HepG2 (cell line): Measurements from ENCODE around the gene CTAG2. TPM values are rescaled to one million over a fixed set of nuclear protein-coding genes. Genes with fewer than 3 reads are reported as not detected.

ENCODE experiments used
- ATAC-seq: fragments of 200-7000 bp; cut with Tn5 transposase; 3 replicates; pipeline ENCODE4 v1.9.1; 2020; ENCODE audit warnings: mild to moderate bottlenecking, moderate library complexity
- BruUV-seq: library from RNA; stranded (reverse); fragments of 400-500 nt; replicated peaks from 2 replicates; lab custom pipeline; 2021; lab: Mats Ljungman, UMichigan
- CTCF ChIA-PET: fragments of 300-600 bp; formaldehyde crosslinking; extraction: SDS; loops from one replicate; lab custom pipeline; 2021; ENCODE audit warnings: low total read pairs, inconsistent platforms, low intra/inter-chr PET ratio; lab: Yijun Ruan, JAX
- POLR2A ChIA-PET: fragments of 350-600 bp; sonication (Branson Sonifier 250); formaldehyde crosslinking; loops from one replicate; lab custom pipeline; 2020; ENCODE audit warnings: antibody characterized with exemption, inconsistent platforms; lab: Yijun Ruan, JAX
- DNase-seq: peaks from one replicate; pipeline ENCODE4 v3.0.0-alpha.2; 2015; ENCODE audit warnings: low spot score
- FAIRE-seq: peaks from 3 replicates; lab custom pipeline; 2011; peaks lifted over from hg19 to GRCh38; lab: Jason Lieb, UNC
- H2AFZ ChIP-seq: one replicate; pipeline ENCODE4 v1.6.1; 2011; ENCODE audit warnings: low read length, inconsistent platforms
- H3K27ac ChIP-seq: fragments of 300-600 bp; 3 replicates; pipeline ENCODE4 v1.8.0; 2011; ENCODE audit warnings: mixed run types, mild to moderate bottlenecking, mixed read lengths, low read length, inconsistent platforms; ENCODE audit not compliant: insufficient read depth; ENCODE audit errors: extremely low read length
- H3K27me3 ChIP-seq, 2 experiments: fragments of 200-600 bp in 1 of 2; 2 replicates in 1 of 2; 3 replicates in 1 of 2; pipeline versions ENCODE4 v1.6.0 to v1.8.0; 2011; ENCODE audit warnings: low read length in 2 of 2, mild to moderate bottlenecking in 2 of 2, moderate library complexity in 2 of 2, inconsistent platforms in 1 of 2; ENCODE audit not compliant: insufficient read depth in 2 of 2, control insufficient read depth in 1 of 2
- H3K36me3 ChIP-seq, 2 experiments: fragments of 200-600 bp in 1 of 2; replicated peaks in 1 of 2; 2 replicates in 1 of 2; 3 replicates in 1 of 2; pipeline versions ENCODE4 v1.5.1 to v1.8.0; 2011; ENCODE audit warnings: low read length in 2 of 2, inconsistent platforms in 1 of 2; ENCODE audit not compliant: insufficient read depth in 2 of 2, control insufficient read depth in 1 of 2
- H3K4me1 ChIP-seq: 2 replicates; pipeline ENCODE4 v1.5.1; 2012; ENCODE audit warnings: low read length, inconsistent platforms; ENCODE audit not compliant: insufficient read depth
- H3K4me2 ChIP-seq: 2 replicates; pipeline ENCODE4 v1.6.0; 2011; ENCODE audit warnings: low read depth, low read length, inconsistent platforms
- H3K4me3 ChIP-seq, 3 experiments: fragments of 200-600 bp in 1 of 3; sonication (generic), shearing (Covaris generic) in 1 of 3; replicated peaks in 1 of 3; 2 replicates each; pipeline ENCODE4 v1.5.1; 2011 to 2016; ENCODE audit warnings: low read length in 3 of 3, inconsistent platforms in 2 of 3, low read depth in 2 of 3, mild to moderate bottlenecking in 2 of 3, control low read depth in 1 of 3, mixed read lengths in 1 of 3; ENCODE audit not compliant: insufficient read depth in 1 of 3
- H3K79me2 ChIP-seq: one replicate; pipeline ENCODE4 v1.6.1; 2011; ENCODE audit warnings: low read length, inconsistent platforms; ENCODE audit not compliant: insufficient read depth
- H3K9ac ChIP-seq: 2 replicates; pipeline ENCODE4 v1.6.0; 2011; ENCODE audit warnings: mild to moderate bottlenecking, low read depth, low read length, inconsistent platforms; ENCODE audit not compliant: insufficient read depth
- H3K9me3 ChIP-seq: 2 replicates; pipeline ENCODE4 v1.5.1; 2012; ENCODE audit warnings: mild to moderate bottlenecking, low read length
- H4K20me1 ChIP-seq: 2 replicates; pipeline ENCODE4 v1.6.0; 2011; ENCODE audit warnings: inconsistent platforms, mild to moderate bottlenecking, low read length, moderate library complexity; ENCODE audit not compliant: insufficient read depth
- CENPX ChIP-seq: sonication (generic); formaldehyde crosslinking; IDR thresholded peaks from 2 replicates; pipeline ENCODE4 v1.9.0; 2021; ENCODE audit warnings: mild to moderate bottlenecking, missing genetic modification reagents, moderate library complexity
- NCOA2 ChIP-seq: sonication (generic); formaldehyde crosslinking; IDR thresholded peaks from 2 replicates; pipeline ENCODE4 v1.8.0; 2022; ENCODE audit warnings: inconsistent platforms
- REL ChIP-seq: sonication (generic); formaldehyde crosslinking; conservative IDR thresholded peaks from 2 replicates; pipeline ENCODE4 v1.8.0; 2022; ENCODE audit warnings: mild to moderate bottlenecking, missing genetic modification reagents, moderate library complexity
- STAG1 ChIP-seq: sonication (generic); formaldehyde crosslinking; IDR thresholded peaks from 2 replicates; pipeline ENCODE4 v1.4.0; 2020; ENCODE audit warnings: missing genetic modification reagents
- TCF7 ChIP-seq: sonication (generic); IDR thresholded peaks from 2 replicates; pipeline ENCODE4 v1.6.1; 2016; ENCODE audit warnings: antibody characterized with exemption, low read depth
- ZBTB7A ChIP-seq: sonication (generic); formaldehyde crosslinking; IDR thresholded peaks from 2 replicates; pipeline ENCODE4 v1.8.0; 2022; ENCODE audit warnings: mild to moderate bottlenecking, missing genetic modification reagents
- ZFY ChIP-seq: sonication (generic); formaldehyde crosslinking; IDR thresholded peaks from 2 replicates; pipeline ENCODE4 v1.4.0; 2020; ENCODE audit warnings: missing genetic modification reagents
- ZMYM4 ChIP-seq: sonication (generic); formaldehyde crosslinking; IDR thresholded peaks from 2 replicates; pipeline ENCODE4 v1.8.1; 2023; ENCODE audit warnings: mild to moderate bottlenecking, missing genetic modification reagents
- ZNF224 ChIP-seq: sonication (generic); formaldehyde crosslinking; IDR thresholded peaks from 2 replicates; pipeline ENCODE4 v1.5.0; 2020; ENCODE audit warnings: mild to moderate bottlenecking, missing genetic modification reagents
- ZNF256 ChIP-seq: sonication (generic); formaldehyde crosslinking; conservative IDR thresholded peaks from 2 replicates; pipeline ENCODE4 v1.4.0; 2020; ENCODE audit warnings: missing genetic modification reagents
- ZNF382 ChIP-seq: sonication (generic); formaldehyde crosslinking; IDR thresholded peaks from 2 replicates; pipeline ENCODE4 v1.5.0; 2020; ENCODE audit warnings: missing genetic modification reagents, mild to moderate bottlenecking, borderline replicate concordance
- WGBS: methylation state at CpG from one replicate; pipeline ENCODE4 v1.1.6; 2017; ENCODE audit warnings: low lambda C conversion rate; 5-methylcytosine and 5-hydroxymethylcytosine counted together
- in situ Hi-C: cut with HindIII; loops from 2 replicates; pipeline ENCODE4 v1.10.0; 2017; ENCODE audit warnings: low pct_unique_long_range_greater_than_20kb; ENCODE audit not compliant: extremely low pct_ligation_motif_present
- intact Hi-C: fragments of 100-400 bp; cut with micrococcal nuclease; formaldehyde crosslinking; loops from one replicate; pipeline ENCODE4 v1.10.0; 2022; ENCODE audit not compliant: unreplicated experiment
- polyA plus RNA-seq, 8 experiments: library from polyadenylated mRNA; depleted of rRNA in 3 of 8; stranded (reverse) in 7 of 8; unstranded in 1 of 8; fragments of >200 nt; fragmentation: Illumina TruSeq in 4 of 8; extraction: Trizol in 4 of 8; gene quantifications; 2 replicates each; pipeline versions ENCODE4 v1.2.1 to v1.2.3, GENCODE V29; 2011 to 2016; ENCODE audit warnings: low read depth in 4 of 8, missing spikeins in 1 of 8, mixed read lengths in 1 of 8; ENCODE audit not compliant: insufficient read depth in 1 of 8
- total RNA-seq, 5 experiments: library from RNA; depleted of rRNA; stranded (reverse); fragments of >200 nt; fragmentation: Illumina TruSeq; extraction: Trizol; gene quantifications; 2 replicates each; pipeline ENCODE4 v1.2.3, GENCODE V29; 2016; ENCODE audit warnings: low read depth in 1 of 5
- TF ChIP-seq, protein P1 (sequence below): sonication (generic); formaldehyde crosslinking; IDR thresholded peaks from 2 replicates; pipeline ENCODE4 v1.5.0; 2020; ENCODE audit warnings: mild to moderate bottlenecking, missing genetic modification reagents, borderline replicate concordance

Gene CTAG2
- total and polyA plus RNA-seq, 2 of the 13 experiments (the other 11 are each of a cell fraction or from before 2014, with no cell fraction given): not detected

DNA sequence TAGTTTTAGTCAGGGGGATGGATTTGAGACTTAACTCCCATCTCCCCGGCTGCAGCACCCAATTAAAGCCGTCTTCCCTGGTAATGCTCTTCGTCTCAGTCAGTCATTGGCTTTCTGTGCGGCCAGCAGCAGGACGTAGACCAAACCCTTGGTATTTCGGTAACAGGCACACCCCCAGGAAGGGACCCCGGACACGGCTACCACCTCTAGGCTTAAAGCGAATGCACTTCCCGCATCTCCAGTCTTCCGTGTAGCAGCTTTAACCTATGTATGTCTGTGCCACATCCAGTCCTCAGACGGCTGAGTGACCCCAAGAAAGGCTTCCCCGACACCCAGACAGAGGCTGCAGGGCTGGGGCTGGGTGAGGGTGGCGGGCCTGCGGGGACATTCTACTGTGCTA, 1.5 kb upstream of the CTAG2 start:
- in situ Hi-C loops: no loop called here
- POLR2A ChIA-PET: no interaction called here

More for the DNA sequence above, 1.5 kb upstream of the CTAG2 start:
- no peak for TF ChIP-seq ZMYM4 (CRISPR knock-in tag)
- TF ChIP-seq, protein P1, sequence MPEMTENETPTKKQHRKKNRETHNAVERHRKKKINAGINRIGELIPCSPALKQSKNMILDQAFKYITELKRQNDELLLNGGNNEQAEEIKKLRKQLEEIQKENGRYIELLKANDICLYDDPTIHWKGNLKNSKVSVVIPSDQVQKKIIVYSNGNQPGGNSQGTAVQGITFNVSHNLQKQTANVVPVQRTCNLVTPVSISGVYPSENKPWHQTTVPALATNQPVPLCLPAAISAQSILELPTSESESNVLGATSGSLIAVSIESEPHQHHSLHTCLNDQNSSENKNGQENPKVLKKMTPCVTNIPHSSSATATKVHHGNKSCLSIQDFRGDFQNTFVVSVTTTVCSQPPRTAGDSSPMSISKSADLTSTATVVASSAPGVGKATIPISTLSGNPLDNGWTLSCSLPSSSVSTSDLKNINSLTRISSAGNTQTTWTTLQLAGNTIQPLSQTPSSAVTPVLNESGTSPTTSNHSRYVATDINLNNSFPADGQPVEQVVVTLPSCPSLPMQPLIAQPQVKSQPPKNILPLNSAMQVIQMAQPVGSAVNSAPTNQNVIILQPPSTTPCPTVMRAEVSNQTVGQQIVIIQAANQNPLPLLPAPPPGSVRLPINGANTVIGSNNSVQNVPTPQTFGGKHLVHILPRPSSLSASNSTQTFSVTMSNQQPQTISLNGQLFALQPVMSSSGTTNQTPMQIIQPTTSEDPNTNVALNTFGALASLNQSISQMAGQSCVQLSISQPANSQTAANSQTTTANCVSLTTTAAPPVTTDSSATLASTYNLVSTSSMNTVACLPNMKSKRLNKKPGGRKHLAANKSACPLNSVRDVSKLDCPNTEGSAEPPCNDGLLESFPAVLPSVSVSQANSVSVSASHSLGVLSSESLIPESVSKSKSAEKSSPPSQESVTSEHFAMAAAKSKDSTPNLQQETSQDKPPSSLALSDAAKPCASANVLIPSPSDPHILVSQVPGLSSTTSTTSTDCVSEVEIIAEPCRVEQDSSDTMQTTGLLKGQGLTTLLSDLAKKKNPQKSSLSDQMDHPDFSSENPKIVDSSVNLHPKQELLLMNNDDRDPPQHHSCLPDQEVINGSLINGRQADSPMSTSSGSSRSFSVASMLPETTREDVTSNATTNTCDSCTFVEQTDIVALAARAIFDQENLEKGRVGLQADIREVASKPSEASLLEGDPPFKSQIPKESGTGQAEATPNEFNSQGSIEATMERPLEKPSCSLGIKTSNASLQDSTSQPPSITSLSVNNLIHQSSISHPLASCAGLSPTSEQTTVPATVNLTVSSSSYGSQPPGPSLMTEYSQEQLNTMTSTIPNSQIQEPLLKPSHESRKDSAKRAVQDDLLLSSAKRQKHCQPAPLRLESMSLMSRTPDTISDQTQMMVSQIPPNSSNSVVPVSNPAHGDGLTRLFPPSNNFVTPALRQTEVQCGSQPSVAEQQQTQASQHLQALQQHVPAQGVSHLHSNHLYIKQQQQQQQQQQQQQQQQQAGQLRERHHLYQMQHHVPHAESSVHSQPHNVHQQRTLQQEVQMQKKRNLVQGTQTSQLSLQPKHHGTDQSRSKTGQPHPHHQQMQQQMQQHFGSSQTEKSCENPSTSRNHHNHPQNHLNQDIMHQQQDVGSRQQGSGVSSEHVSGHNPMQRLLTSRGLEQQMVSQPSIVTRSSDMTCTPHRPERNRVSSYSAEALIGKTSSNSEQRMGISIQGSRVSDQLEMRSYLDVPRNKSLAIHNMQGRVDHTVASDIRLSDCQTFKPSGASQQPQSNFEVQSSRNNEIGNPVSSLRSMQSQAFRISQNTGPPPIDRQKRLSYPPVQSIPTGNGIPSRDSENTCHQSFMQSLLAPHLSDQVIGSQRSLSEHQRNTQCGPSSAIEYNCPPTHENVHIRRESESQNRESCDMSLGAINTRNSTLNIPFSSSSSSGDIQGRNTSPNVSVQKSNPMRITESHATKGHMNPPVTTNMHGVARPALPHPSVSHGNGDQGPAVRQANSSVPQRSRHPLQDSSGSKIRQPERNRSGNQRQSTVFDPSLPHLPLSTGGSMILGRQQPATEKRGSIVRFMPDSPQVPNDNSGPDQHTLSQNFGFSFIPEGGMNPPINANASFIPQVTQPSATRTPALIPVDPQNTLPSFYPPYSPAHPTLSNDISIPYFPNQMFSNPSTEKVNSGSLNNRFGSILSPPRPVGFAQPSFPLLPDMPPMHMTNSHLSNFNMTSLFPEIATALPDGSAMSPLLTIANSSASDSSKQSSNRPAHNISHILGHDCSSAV (CRISPR knock-in tag): no peak
- TF ChIP-seq CENPX: no peak
- TF ChIP-seq NCOA2: no peak
- no peak for TF ChIP-seq ZNF256 (CRISPR knock-in tag)
- TF ChIP-seq ZFY (CRISPR knock-in tag): no peak
- TF ChIP-seq TCF7: no peak
- no peak for TF ChIP-seq ZNF224 (CRISPR knock-in tag)
- no peak for TF ChIP-seq REL (CRISPR knock-in tag)
- TF ChIP-seq ZBTB7A: no peak
- no peak for TF ChIP-seq STAG1 (CRISPR knock-in tag)
- no peak for TF ChIP-seq ZNF382 (CRISPR knock-in tag)
- Histone ChIP-seq H3K27ac (no peak overlapping the region), H3K4me3 (no peak overlapping the region), H2AFZ (no peak overlapping the region), H3K36me3 (no peaks in the 10 kb centered on the region), H3K9me3 (no peaks in the 10 kb centered on the region), H3K79me2 (no peaks in the 10 kb centered on the region), H3K27me3 (peaks cover under 1 to 2% of the 10 kb centered on the region in 2 experiments; a peak in 1 of 5 replicates), H4K20me1 (no peaks in the 10 kb centered on the region), H3K4me2 (no peak overlapping the region), H3K9ac (no peak overlapping the region), H3K4me1 (no peaks in the 10 kb centered on the region)
- ATAC-seq: no peak
- CTCF ChIA-PET: no interaction called here
- WGBS: 80% methylated on average over 1 of the region's 15 CpGs
- FAIRE-seq: no peak
- intact Hi-C loops: no loop called here
- BruUV-seq: no TSS peak
- no peak for DNase-seq
